Panc1 (cell line): Measurements from ENCODE around the gene CDK5RAP2. TPM values are rescaled to one million over a fixed set of nuclear protein-coding genes. Genes with fewer than 3 reads are reported as not detected.

Source experiments
- ATAC-seq: fragments of 200-7000 bp; cut with Tn5 transposase; 2 replicates; pipeline ENCODE4 v1.9.1; 2020; ENCODE audit warnings: mild to moderate bottlenecking, moderate library complexity
- BruUV-seq: library from RNA; stranded (reverse); fragments of 400-500 nt; replicated peaks from 2 replicates; lab custom pipeline; 2021; lab: Mats Ljungman, UMichigan
- CTCF ChIA-PET: fragments of 300-600 bp; sonication (Branson Sonifier 250); formaldehyde crosslinking; loops from one replicate; lab custom pipeline; 2022; ENCODE audit warnings: antibody characterized with exemption; lab: Charles Lee
- POLR2A ChIA-PET: fragments of 300-600 bp; sonication (Branson Sonifier 250); formaldehyde crosslinking; loops from one replicate; lab custom pipeline; 2022; ENCODE audit warnings: antibody characterized with exemption; lab: Charles Lee
- DNase-seq: peaks from one replicate; pipeline ENCODE4 v3.0.0-alpha.2; 2010; ENCODE audit warnings: low read depth, low spot score
- H3K27ac ChIP-seq: 2 replicates; pipeline ENCODE4 v1.5.1; 2011; ENCODE audit warnings: mild to moderate bottlenecking, low read length, inconsistent platforms
- H3K27me3 ChIP-seq: fragments of 200-500 bp; sonication (Bioruptor generic); 2 replicates; pipeline ENCODE4 v1.6.0; 2014; ENCODE audit warnings: low read length, inconsistent platforms; ENCODE audit not compliant: control insufficient read depth, insufficient read depth
- H3K36me3 ChIP-seq: fragments of 200-500 bp; sonication (Bioruptor generic); 2 replicates; pipeline ENCODE4 v1.5.1; 2014; ENCODE audit warnings: inconsistent platforms, mild to moderate bottlenecking, low read length, moderate library complexity; ENCODE audit not compliant: control insufficient read depth, insufficient read depth
- H3K4me1 ChIP-seq: 2 replicates; pipeline ENCODE4 v1.5.1; 2011; ENCODE audit warnings: inconsistent platforms, mild to moderate bottlenecking, low read length, moderate library complexity; ENCODE audit not compliant: control insufficient read depth, insufficient read depth
- H3K4me3 ChIP-seq, 2 experiments: 2 replicates each; pipeline ENCODE4 v1.5.1; 2011 to 2012; ENCODE audit warnings: low read depth in 2 of 2, low read length in 2 of 2, mild to moderate bottlenecking in 2 of 2, inconsistent platforms in 1 of 2, moderate library complexity in 1 of 2
- H3K9me3 ChIP-seq: fragments of 200-500 bp; sonication (Bioruptor generic); 2 replicates; pipeline ENCODE4 v1.5.1; 2014; ENCODE audit warnings: low read depth, mild to moderate bottlenecking, inconsistent platforms, low read length, moderate library complexity; ENCODE audit not compliant: control insufficient read depth, insufficient read depth
- POLR2AphosphoS5 ChIP-seq: IDR thresholded peaks from 2 replicates; pipeline ENCODE4 v1.6.1; 2012; ENCODE audit warnings: mild to moderate bottlenecking, low read depth, low read length, moderate library complexity
- REST ChIP-seq, 2 experiments: IDR thresholded peaks; 2 replicates each; pipeline ENCODE4 v1.6.1; 2011 to 2012; ENCODE audit warnings: low read depth in 2 of 2, control low read depth in 1 of 2, low read length in 1 of 2, mild to moderate bottlenecking in 1 of 2, moderate library complexity in 1 of 2; ENCODE audit not compliant: insufficient read depth in 1 of 2
- SIN3A ChIP-seq: IDR thresholded peaks from 2 replicates; pipeline ENCODE4 v1.6.1; 2012; ENCODE audit warnings: low read depth, mild to moderate bottlenecking, low read length, moderate library complexity, borderline replicate concordance; ENCODE audit not compliant: insufficient read depth
- TCF7L2 ChIP-seq: IDR thresholded peaks from 2 replicates; pipeline ENCODE4 v1.6.1; 2011; ENCODE audit warnings: mild to moderate bottlenecking, low read depth, low read length, inconsistent platforms
- in situ Hi-C: cut with HindIII; loops from 2 replicates; pipeline ENCODE4 v1.10.0; 2016; ENCODE audit warnings: low sequenced_read_pairs, low pct_unique_long_range_greater_than_20kb
- intact Hi-C: fragments of 100-400 bp; cut with micrococcal nuclease; formaldehyde crosslinking; loops from one replicate; pipeline ENCODE4 v1.10.0; 2022; ENCODE audit not compliant: unreplicated experiment
- total RNA-seq: library from RNA; stranded (reverse); gene quantifications from one replicate; pipeline ENCODE4 v1.2.1, GENCODE V29; 2021; ENCODE audit not compliant: unreplicated experiment
- TF ChIP-seq, protein P1 (sequence below): fragments of 450-650 bp; IDR thresholded peaks from 2 replicates; pipeline ENCODE4 v1.5.1; 2017; ENCODE audit warnings: mild to moderate bottlenecking

The CDK5RAP2 gene
- total RNA-seq, 1 experiment from 2014 or later = 47.7 TPM

- no peak overlapping the region for H3K4me3 ChIP-seq
- in situ Hi-C loops (no loop called here), intact Hi-C loops (no loop called here)
- H3K9me3 ChIP-seq = no peaks in the 10 kb centered on the region
- DNase-seq (no peak), ATAC-seq (no peak)
- no peaks in the 10 kb centered on the region; the same call in 1 of the 2 replicates for H3K36me3 ChIP-seq
- TF ChIP-seq POLR2AphosphoS5 = no peak
- TF ChIP-seq TCF7L2 = no peak
- TF ChIP-seq, protein P1, sequence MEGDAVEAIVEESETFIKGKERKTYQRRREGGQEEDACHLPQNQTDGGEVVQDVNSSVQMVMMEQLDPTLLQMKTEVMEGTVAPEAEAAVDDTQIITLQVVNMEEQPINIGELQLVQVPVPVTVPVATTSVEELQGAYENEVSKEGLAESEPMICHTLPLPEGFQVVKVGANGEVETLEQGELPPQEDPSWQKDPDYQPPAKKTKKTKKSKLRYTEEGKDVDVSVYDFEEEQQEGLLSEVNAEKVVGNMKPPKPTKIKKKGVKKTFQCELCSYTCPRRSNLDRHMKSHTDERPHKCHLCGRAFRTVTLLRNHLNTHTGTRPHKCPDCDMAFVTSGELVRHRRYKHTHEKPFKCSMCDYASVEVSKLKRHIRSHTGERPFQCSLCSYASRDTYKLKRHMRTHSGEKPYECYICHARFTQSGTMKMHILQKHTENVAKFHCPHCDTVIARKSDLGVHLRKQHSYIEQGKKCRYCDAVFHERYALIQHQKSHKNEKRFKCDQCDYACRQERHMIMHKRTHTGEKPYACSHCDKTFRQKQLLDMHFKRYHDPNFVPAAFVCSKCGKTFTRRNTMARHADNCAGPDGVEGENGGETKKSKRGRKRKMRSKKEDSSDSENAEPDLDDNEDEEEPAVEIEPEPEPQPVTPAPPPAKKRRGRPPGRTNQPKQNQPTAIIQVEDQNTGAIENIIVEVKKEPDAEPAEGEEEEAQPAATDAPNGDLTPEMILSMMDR = no peak
- TF ChIP-seq REST (IDR thresholded peaks at IDR 0.05; ENCODE audit: insufficient read depth in 1 of 2, low read depth in 2 of 2, low read length in 1 of 2) = no peak
- no peak for TF ChIP-seq SIN3A
- H3K27ac ChIP-seq = no peak overlapping the region
- H3K4me1 ChIP-seq = no peaks in the 10 kb centered on the region
- ChIA-PET CTCF (no interaction called here), POLR2A (no interaction called here)
- BruUV-seq = no TSS peak
- H3K27me3 ChIP-seq = no peaks in the 10 kb centered on the region
Observed at GRCh38 chr9:120413121-120414048, 166.6 kb downstream of the CDK5RAP2 start.

- POLR2A ChIA-PET = no interaction called here
- no peak for DNase-seq
- Histone ChIP-seq H3K36me3 (no peaks in the 10 kb centered on the region; the same call in 1 of the 2 replicates), H3K4me3 (no peak overlapping the region), H3K27ac (no peak overlapping the region), H3K9me3 (no peaks in the 10 kb centered on the region), H3K27me3 (no peaks in the 10 kb centered on the region), H3K4me1 (no peaks in the 10 kb centered on the region)
- in situ Hi-C loops = no loop called here
- TF ChIP-seq SIN3A (no peak), REST (IDR thresholded peaks at IDR 0.05; ENCODE audit: insufficient read depth in 1 of 2, low read depth in 2 of 2, low read length in 1 of 2) (no peak), POLR2AphosphoS5 (no peak)
- TF ChIP-seq, protein P1 = no peak
- no TSS peak for BruUV-seq
- intact Hi-C loops = no loop called here
- ATAC-seq = no peak
- CTCF ChIA-PET = no interaction called here
Observed at GRCh38 chr9:120412425-120412951, 167.5 kb downstream of the CDK5RAP2 start.
